ENCODE results near the gene PDPK1. TPM values are rescaled to one million over a fixed set of nuclear protein-coding genes. Genes with fewer than 3 reads are reported as not detected.
"Not testable (repeated sequence)": the region's sequence is repeated elsewhere in the genome, so short reads cannot be mapped to it uniquely, and the experiment has no call there.

PDPK1 gene
- polyA plus RNA-seq, 1 donor (not counting 4 experiments of a cell fraction or from before 2014, with no cell fraction given) = 23.4 TPM

DNA sequence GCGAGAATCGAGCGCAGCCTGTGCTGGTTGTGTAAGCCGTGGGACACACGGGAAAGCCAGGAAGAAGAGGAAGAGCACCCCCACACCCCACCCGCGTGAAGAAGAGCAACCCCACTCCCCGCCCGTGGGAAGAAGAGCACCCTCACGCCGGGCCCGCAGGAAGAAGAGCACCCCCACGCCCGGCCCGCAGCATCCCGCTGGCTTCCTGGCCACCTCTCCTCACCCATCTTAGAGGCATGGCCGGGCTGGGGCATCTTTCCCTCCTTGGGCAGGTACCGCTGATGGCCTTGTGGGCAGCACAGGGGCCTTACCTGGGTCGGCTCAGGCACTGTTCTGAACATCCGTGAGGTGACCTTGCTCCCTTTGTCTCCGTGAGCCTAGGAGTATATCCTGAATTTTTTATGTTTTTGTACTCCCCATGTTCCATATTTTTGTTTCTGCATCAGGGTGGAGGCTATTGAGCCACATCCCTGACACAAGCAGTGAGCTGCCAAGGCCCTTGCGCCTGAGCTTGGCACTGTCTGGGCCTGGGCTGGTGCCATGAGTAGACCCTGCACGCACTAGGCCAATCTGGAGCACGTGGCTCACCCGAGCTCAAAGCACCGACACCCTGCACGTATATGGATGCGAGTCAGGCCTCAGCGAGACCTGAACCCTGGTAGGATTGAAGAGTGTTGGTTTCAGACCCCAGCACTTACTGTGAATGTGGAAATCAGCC, 73.1 kb downstream of the PDPK1 start:
- Histone ChIP-seq H2AFZ (ENCODE audit: control insufficient read depth, low read length) (no peak overlapping the region), H3K9me1 (ENCODE audit: control insufficient read depth, extremely low read depth, insufficient read depth, low read length) (no peaks in the 10 kb centered on the region), H3K9ac (ENCODE audit: control insufficient read depth, extremely low read depth, insufficient read depth, low read length) (no peak overlapping the region), H3K4me1 (ENCODE audit: control insufficient read depth, extremely low read depth, insufficient read depth, low read length) (peaks cover 7% of the 10 kb centered on the region), H3K4me3 (ENCODE audit: control insufficient read depth in 2 of 3, extremely low read depth in 1 of 3, insufficient read depth in 2 of 3, low read depth in 1 of 3, low read length in 3 of 3) (no peak overlapping the region), H3K4me2 (ENCODE audit: control insufficient read depth, extremely low read depth, insufficient read depth, low read depth, low read length) (no peak overlapping the region), H3K27ac (ENCODE audit: control insufficient read depth, insufficient read depth, low read length) (no peak overlapping the region), H3K9me3 (ENCODE audit: control insufficient read depth, low read depth, low read length) (no peaks in the 10 kb centered on the region), H4K20me1 (ENCODE audit: control insufficient read depth, extremely low read depth, insufficient read depth, low read length) (no peaks in the 10 kb centered on the region), H3K36me3 (ENCODE audit: control insufficient read depth in 2 of 2, extremely low read depth in 1 of 2, insufficient read depth in 2 of 2, low read length in 2 of 2) (peaks cover 0 to 15% of the 10 kb centered on the region in 2 experiments), H3K27me3 (ENCODE audit: control insufficient read depth, extremely low read depth, insufficient read depth, low read length) (no peaks in the 10 kb centered on the region), H3K79me2 (ENCODE audit: control insufficient read depth, insufficient read depth, low read length) (peaks cover 26% of the 10 kb centered on the region)
- TF ChIP-seq EZH2 (IDR thresholded peaks at IDR 0.05; ENCODE audit: low read length) = no peak
- TF ChIP-seq, protein P1, sequence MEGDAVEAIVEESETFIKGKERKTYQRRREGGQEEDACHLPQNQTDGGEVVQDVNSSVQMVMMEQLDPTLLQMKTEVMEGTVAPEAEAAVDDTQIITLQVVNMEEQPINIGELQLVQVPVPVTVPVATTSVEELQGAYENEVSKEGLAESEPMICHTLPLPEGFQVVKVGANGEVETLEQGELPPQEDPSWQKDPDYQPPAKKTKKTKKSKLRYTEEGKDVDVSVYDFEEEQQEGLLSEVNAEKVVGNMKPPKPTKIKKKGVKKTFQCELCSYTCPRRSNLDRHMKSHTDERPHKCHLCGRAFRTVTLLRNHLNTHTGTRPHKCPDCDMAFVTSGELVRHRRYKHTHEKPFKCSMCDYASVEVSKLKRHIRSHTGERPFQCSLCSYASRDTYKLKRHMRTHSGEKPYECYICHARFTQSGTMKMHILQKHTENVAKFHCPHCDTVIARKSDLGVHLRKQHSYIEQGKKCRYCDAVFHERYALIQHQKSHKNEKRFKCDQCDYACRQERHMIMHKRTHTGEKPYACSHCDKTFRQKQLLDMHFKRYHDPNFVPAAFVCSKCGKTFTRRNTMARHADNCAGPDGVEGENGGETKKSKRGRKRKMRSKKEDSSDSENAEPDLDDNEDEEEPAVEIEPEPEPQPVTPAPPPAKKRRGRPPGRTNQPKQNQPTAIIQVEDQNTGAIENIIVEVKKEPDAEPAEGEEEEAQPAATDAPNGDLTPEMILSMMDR (optimal IDR thresholded peaks at IDR 0.05 in 1 of 3, IDR thresholded peaks at IDR 0.05 in 1 of 3, conservative IDR thresholded peaks at IDR 0.05 in 1 of 3; ENCODE audit: extremely low read depth in 1 of 3, insufficient read depth in 2 of 3, low read length in 3 of 3) = no peak
- dilution Hi-C loops (cut with MboI; ENCODE audit: extremely low pct_ligation_motif_present, low sequenced_read_pairs) = no loop called here
- DNase-seq (ENCODE audit: low read depth, low spot score) (no peak), FAIRE-seq (no peak)

DNA sequence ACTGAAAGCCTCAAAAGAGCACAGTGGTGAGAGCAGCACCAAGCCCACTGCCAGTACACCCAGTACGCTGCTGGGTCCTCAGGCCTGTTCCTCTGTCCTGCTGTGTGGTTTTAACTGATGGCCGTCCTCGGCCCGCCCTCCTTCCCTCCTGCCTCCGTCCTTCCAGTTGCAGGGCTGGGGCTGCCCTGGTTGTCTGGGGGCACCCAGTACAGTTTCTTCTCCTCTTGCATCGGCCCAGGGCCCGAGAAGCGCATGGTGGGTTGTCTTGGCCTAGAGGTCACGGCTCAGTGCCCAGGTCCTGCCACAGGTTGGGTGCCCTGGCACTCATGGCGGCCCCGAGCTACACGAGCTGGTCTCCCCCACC, 73.7 kb downstream of the PDPK1 start:
- no peak for FAIRE-seq

DNA sequence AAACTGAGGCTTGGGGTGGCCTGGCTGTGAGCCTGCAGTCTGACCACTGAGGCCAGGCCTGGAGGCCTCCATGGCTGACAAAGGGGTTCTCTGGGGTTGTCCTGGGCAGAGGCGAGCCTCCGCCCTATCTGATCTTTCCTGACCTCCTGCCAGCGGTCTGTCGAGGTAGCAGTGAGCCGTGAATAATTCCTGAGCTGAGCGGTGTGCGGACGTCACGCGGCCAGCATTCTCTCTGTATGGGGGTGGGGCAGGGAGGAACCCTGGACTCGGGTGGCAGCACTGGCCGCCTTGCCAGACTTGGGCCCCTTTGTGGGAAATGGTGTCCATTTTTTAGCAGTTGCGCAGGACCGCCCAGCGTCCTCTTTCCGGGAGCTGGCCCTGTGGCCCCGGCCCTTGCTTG, 74.1 kb downstream of the PDPK1 start:
- FAIRE-seq; H3K4me2 ChIP-seq (ENCODE audit: control insufficient read depth, extremely low read depth, insufficient read depth, low read depth, low read length): not testable (repeated sequence)

More for the DNA sequence above, 73.7 kb downstream of the PDPK1 start:
- H3K79me2 ChIP-seq (ENCODE audit: control insufficient read depth, insufficient read depth, low read length) = peaks cover 26% of the 10 kb centered on the region
- no peak overlapping the region for H2AFZ ChIP-seq (ENCODE audit: control insufficient read depth, low read length)
- no peaks in the 10 kb centered on the region for H3K9me3 ChIP-seq (ENCODE audit: control insufficient read depth, low read depth, low read length)
- no peaks in the 10 kb centered on the region for H3K27me3 ChIP-seq (ENCODE audit: control insufficient read depth, extremely low read depth, insufficient read depth, low read length)
- H4K20me1 ChIP-seq (ENCODE audit: control insufficient read depth, extremely low read depth, insufficient read depth, low read length) = no peaks in the 10 kb centered on the region
- H3K9me1 ChIP-seq (ENCODE audit: control insufficient read depth, extremely low read depth, insufficient read depth, low read length) = no peaks in the 10 kb centered on the region
- no peak overlapping the region for H3K27ac ChIP-seq (ENCODE audit: control insufficient read depth, insufficient read depth, low read length)
- no peak overlapping the region for H3K4me3 ChIP-seq (ENCODE audit: control insufficient read depth in 2 of 3, extremely low read depth in 1 of 3, insufficient read depth in 2 of 3, low read depth in 1 of 3, low read length in 3 of 3)
- H3K9ac ChIP-seq (ENCODE audit: control insufficient read depth, extremely low read depth, insufficient read depth, low read length) = no peak overlapping the region
- dilution Hi-C loops (cut with MboI; ENCODE audit: extremely low pct_ligation_motif_present, low sequenced_read_pairs) = no loop called here
- no peak for DNase-seq (ENCODE audit: low read depth, low spot score)
- no peak overlapping the region for H3K4me2 ChIP-seq (ENCODE audit: control insufficient read depth, extremely low read depth, insufficient read depth, low read depth, low read length)
- TF ChIP-seq, protein P1 (optimal IDR thresholded peaks at IDR 0.05 in 1 of 3, IDR thresholded peaks at IDR 0.05 in 1 of 3, conservative IDR thresholded peaks at IDR 0.05 in 1 of 3; ENCODE audit: extremely low read depth in 1 of 3, insufficient read depth in 2 of 3, low read length in 3 of 3) = no peak
- TF ChIP-seq EZH2 (IDR thresholded peaks at IDR 0.05; ENCODE audit: low read length) = no peak
- peaks cover 0 to 15% of the 10 kb centered on the region in 2 experiments for H3K36me3 ChIP-seq (ENCODE audit: control insufficient read depth in 2 of 2, extremely low read depth in 1 of 2, insufficient read depth in 2 of 2, low read length in 2 of 2)
- peaks cover 7% of the 10 kb centered on the region for H3K4me1 ChIP-seq (ENCODE audit: control insufficient read depth, extremely low read depth, insufficient read depth, low read length)

DNA sequence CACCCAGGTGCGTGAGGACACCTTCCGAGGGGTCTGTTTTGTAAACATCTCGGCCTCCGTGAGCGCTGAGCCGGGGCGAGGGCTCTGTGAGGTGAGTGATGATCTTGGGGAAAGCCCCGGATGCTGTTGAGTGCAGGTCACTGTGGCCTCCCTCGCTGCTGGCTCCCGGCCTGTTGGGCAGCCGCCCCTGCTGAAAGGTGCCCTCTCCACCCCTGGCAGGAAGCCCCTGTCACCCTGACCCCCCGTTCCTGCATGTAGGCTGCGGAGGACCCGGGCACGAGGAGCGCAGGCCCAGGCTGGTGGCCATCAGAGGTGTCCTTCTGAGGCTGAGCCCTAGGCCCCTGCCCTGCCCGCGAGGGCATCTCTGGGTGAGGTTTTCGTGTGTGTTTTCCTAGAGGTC, 75.4 kb downstream of the PDPK1 start:
- H3K9me1 ChIP-seq (ENCODE audit: control insufficient read depth, extremely low read depth, insufficient read depth, low read length); H3K4me1 ChIP-seq (ENCODE audit: control insufficient read depth, extremely low read depth, insufficient read depth, low read length); H3K27ac ChIP-seq (ENCODE audit: control insufficient read depth, insufficient read depth, low read length); FAIRE-seq; H2AFZ ChIP-seq (ENCODE audit: control insufficient read depth, low read length); H3K9me3 ChIP-seq (ENCODE audit: control insufficient read depth, low read depth, low read length); DNase-seq (ENCODE audit: low read depth, low spot score); H3K9ac ChIP-seq (ENCODE audit: control insufficient read depth, extremely low read depth, insufficient read depth, low read length); H3K27me3 ChIP-seq (ENCODE audit: control insufficient read depth, extremely low read depth, insufficient read depth, low read length); H3K4me2 ChIP-seq (ENCODE audit: control insufficient read depth, extremely low read depth, insufficient read depth, low read depth, low read length); dilution Hi-C loops (cut with MboI; ENCODE audit: extremely low pct_ligation_motif_present, low sequenced_read_pairs); H3K4me3 ChIP-seq (ENCODE audit: control insufficient read depth in 2 of 3, extremely low read depth in 1 of 3, insufficient read depth in 2 of 3, low read depth in 1 of 3, low read length in 3 of 3); H4K20me1 ChIP-seq (ENCODE audit: control insufficient read depth, extremely low read depth, insufficient read depth, low read length): not testable (repeated sequence)
- Histone ChIP-seq H3K79me2 (ENCODE audit: control insufficient read depth, insufficient read depth, low read length) (peaks cover 18% of the 10 kb centered on the region), H3K36me3 (ENCODE audit: control insufficient read depth in 2 of 2, extremely low read depth in 1 of 2, insufficient read depth in 2 of 2, low read length in 2 of 2) (peaks cover 0 to 14% of the 10 kb centered on the region in 2 experiments)

More for the DNA sequence above, 74.1 kb downstream of the PDPK1 start:
- H3K4me3 ChIP-seq (ENCODE audit: control insufficient read depth in 2 of 3, extremely low read depth in 1 of 3, insufficient read depth in 2 of 3, low read depth in 1 of 3, low read length in 3 of 3); H3K27me3 ChIP-seq (ENCODE audit: control insufficient read depth, extremely low read depth, insufficient read depth, low read length); H4K20me1 ChIP-seq (ENCODE audit: control insufficient read depth, extremely low read depth, insufficient read depth, low read length); H3K9me3 ChIP-seq (ENCODE audit: control insufficient read depth, low read depth, low read length); H3K9ac ChIP-seq (ENCODE audit: control insufficient read depth, extremely low read depth, insufficient read depth, low read length); H3K4me1 ChIP-seq (ENCODE audit: control insufficient read depth, extremely low read depth, insufficient read depth, low read length); H3K9me1 ChIP-seq (ENCODE audit: control insufficient read depth, extremely low read depth, insufficient read depth, low read length); DNase-seq (ENCODE audit: low read depth, low spot score); dilution Hi-C loops (cut with MboI; ENCODE audit: extremely low pct_ligation_motif_present, low sequenced_read_pairs); H2AFZ ChIP-seq (ENCODE audit: control insufficient read depth, low read length); H3K27ac ChIP-seq (ENCODE audit: control insufficient read depth, insufficient read depth, low read length): not testable (repeated sequence)
- peaks cover 0 to 15% of the 10 kb centered on the region in 2 experiments for H3K36me3 ChIP-seq (ENCODE audit: control insufficient read depth in 2 of 2, extremely low read depth in 1 of 2, insufficient read depth in 2 of 2, low read length in 2 of 2)
- peaks cover 26% of the 10 kb centered on the region for H3K79me2 ChIP-seq (ENCODE audit: control insufficient read depth, insufficient read depth, low read length)
